ENCODE measurements around the gene MRPS2.

- TF ChIP-seq, protein P1, sequence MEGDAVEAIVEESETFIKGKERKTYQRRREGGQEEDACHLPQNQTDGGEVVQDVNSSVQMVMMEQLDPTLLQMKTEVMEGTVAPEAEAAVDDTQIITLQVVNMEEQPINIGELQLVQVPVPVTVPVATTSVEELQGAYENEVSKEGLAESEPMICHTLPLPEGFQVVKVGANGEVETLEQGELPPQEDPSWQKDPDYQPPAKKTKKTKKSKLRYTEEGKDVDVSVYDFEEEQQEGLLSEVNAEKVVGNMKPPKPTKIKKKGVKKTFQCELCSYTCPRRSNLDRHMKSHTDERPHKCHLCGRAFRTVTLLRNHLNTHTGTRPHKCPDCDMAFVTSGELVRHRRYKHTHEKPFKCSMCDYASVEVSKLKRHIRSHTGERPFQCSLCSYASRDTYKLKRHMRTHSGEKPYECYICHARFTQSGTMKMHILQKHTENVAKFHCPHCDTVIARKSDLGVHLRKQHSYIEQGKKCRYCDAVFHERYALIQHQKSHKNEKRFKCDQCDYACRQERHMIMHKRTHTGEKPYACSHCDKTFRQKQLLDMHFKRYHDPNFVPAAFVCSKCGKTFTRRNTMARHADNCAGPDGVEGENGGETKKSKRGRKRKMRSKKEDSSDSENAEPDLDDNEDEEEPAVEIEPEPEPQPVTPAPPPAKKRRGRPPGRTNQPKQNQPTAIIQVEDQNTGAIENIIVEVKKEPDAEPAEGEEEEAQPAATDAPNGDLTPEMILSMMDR (IDR thresholded peaks at IDR 0.05): no peak
- no peak for TF ChIP-seq POLR2A (IDR thresholded peaks at IDR 0.05)
These were observed 23.7 kb upstream of the MRPS2 start for GRCh38 chr9:135476561-135477355.
